ENCODE data around the gene DUS2. TPM values are rescaled to one million over a fixed set of nuclear protein-coding genes. Genes with fewer than 3 reads are reported as not detected.

Gene DUS2
- polyA plus RNA-seq, 1 experiment, result 14.1 TPM

DNA sequence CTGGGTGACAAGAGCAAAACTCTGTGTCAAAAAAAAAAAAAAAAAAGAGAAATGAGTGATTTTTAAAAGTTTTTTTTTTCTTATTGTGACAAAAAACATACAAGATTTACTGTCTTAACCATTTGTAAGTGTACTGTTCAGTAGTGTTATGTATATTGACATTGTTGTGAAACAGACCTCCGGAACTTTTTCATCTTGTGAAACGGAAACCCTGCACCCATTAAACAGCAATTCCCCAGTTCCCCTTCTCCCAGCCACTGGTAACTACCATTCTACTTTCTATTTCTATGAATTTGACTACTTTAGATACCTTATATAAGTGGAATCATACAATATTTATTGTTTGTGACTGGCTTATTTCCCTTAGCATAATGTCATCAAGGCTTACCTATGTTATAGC lies 18.7 kb downstream of the DUS2 start:
- ChIA-PET CTCF (interaction anchor here (0.7 to 1.7 kb wide), 7 partner anchors 19 to 520 kb away, joined by 3 to 16 read pairs (median 5); partner anchors contain the start of genes DDX28 and DUS2), POLR2A (no interaction called here)
- H3K27ac ChIP-seq (ENCODE audit: low read depth, low read length), result no peak overlapping the region
- DNase-seq (ENCODE audit: low read depth, low spot score), result no peak
- H3K4me3 ChIP-seq (ENCODE audit: low read depth, low read length), result no peak overlapping the region
- TF ChIP-seq, protein P1, sequence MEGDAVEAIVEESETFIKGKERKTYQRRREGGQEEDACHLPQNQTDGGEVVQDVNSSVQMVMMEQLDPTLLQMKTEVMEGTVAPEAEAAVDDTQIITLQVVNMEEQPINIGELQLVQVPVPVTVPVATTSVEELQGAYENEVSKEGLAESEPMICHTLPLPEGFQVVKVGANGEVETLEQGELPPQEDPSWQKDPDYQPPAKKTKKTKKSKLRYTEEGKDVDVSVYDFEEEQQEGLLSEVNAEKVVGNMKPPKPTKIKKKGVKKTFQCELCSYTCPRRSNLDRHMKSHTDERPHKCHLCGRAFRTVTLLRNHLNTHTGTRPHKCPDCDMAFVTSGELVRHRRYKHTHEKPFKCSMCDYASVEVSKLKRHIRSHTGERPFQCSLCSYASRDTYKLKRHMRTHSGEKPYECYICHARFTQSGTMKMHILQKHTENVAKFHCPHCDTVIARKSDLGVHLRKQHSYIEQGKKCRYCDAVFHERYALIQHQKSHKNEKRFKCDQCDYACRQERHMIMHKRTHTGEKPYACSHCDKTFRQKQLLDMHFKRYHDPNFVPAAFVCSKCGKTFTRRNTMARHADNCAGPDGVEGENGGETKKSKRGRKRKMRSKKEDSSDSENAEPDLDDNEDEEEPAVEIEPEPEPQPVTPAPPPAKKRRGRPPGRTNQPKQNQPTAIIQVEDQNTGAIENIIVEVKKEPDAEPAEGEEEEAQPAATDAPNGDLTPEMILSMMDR (IDR thresholded peaks at IDR 0.05; ENCODE audit: low read depth, low read length), result no peak
- no peaks in the 10 kb centered on the region for H3K27me3 ChIP-seq (ENCODE audit: control insufficient read depth, insufficient read depth, low read length)
- no peaks in the 10 kb centered on the region for H3K9me3 ChIP-seq (ENCODE audit: control insufficient read depth, insufficient read depth, low read length)

DNA sequence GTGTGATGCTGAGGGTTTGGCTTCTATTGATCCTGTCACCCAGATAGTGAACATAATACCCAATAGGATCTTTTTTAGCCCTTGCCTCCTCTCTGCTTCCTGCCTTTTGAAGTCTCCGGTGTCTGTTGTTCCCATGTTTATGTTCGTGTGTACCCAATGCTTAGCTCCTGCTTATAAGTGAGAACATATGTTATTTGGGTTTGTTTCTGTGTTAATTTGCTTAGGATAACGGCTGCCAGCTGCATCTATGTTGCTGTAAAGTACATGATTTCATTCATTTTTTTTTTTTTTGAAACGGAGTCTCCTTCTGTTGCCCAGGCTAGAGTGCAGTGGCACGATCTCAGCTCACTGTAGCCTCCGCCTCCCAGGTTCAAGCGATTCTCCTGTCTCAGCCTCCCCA lies 23.0 kb downstream of the DUS2 start:
- no peak for DNase-seq (ENCODE audit: low read depth, low spot score)
- H3K4me3 ChIP-seq (ENCODE audit: low read depth, low read length), result no peak overlapping the region
- TF ChIP-seq, protein P1 (IDR thresholded peaks at IDR 0.05; ENCODE audit: low read depth, low read length), result no peak
- CTCF ChIA-PET, result interaction anchor here (0.7 to 2.3 kb wide), 2 partner anchors 19 to 82 kb away, joined by 5 to 7 read pairs; no protein-coding TSS in a partner anchor
- no peaks in the 10 kb centered on the region for H3K9me3 ChIP-seq (ENCODE audit: control insufficient read depth, insufficient read depth, low read length)
- H3K27me3 ChIP-seq (ENCODE audit: control insufficient read depth, insufficient read depth, low read length), result no peaks in the 10 kb centered on the region
- H3K27ac ChIP-seq (ENCODE audit: low read depth, low read length), result no peak overlapping the region
- POLR2A ChIA-PET, result interaction anchor here (0.7 kb wide), 1 partner anchor 191 kb away, joined by 5 read pairs; no protein-coding TSS in a partner anchor

DNA sequence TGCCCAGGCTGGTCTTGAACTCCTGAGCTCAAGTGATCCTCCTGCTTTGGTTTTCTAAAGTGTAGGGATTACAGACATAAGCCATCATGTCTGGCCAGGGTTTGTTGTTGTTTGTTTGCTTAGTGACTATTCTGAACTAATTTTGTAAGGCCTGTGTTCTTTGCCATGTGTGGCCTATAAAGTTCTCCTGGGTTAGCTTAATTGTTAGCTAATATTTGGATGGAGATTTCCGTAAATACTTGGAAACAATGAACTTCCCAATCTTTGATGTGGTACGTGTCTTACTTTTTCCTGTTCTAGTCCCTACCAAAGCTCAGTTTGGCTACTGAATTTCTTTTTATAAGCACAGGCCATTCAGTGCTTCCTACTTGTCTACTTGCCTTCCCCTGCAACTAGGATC lies 24.9 kb downstream of the DUS2 start:
- POLR2A ChIA-PET, result interaction anchor here (1.1 kb wide), 1 partner anchor 24 kb away, joined by 3 read pairs; no protein-coding TSS in a partner anchor
- CTCF ChIA-PET, result interaction anchor here (0.8 kb wide), 1 partner anchor 54 kb away, joined by 3 read pairs; no protein-coding TSS in a partner anchor
- no peaks in the 10 kb centered on the region for H3K27me3 ChIP-seq (ENCODE audit: control insufficient read depth, insufficient read depth, low read length)
- TF ChIP-seq, protein P1 (IDR thresholded peaks at IDR 0.05; ENCODE audit: low read depth, low read length), result no peak
- H3K4me3 ChIP-seq (ENCODE audit: low read depth, low read length), result no peak overlapping the region
- DNase-seq (ENCODE audit: low read depth, low spot score), result no peak
- H3K27ac ChIP-seq (ENCODE audit: low read depth, low read length), result no peak overlapping the region
- H3K9me3 ChIP-seq (ENCODE audit: control insufficient read depth, insufficient read depth, low read length), result no peaks in the 10 kb centered on the region

DNA sequence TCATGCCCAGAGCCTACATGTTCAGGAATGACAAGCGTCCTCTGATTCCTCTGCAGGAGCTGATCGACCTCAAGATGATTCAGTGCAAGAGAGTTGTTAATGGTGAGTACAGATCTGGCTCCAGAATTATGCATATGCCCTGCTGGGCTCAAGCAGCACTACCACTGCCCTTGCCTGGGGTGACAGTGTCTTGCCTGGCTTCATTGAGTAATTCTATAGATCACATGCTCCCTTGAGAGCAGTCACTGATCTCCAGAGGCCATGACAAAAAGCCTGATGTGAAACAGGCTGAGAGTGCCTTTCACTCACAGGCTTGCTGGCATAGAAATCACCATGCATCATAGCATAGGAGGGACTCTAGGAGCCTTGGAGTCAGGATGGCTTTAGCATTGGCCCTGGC lies 26.4 kb downstream of the DUS2 start:
- DNase-seq (ENCODE audit: low read depth, low spot score), result no peak
- ChIA-PET POLR2A (no interaction called here), CTCF (interaction anchor here (1.3 kb wide), 1 partner anchor 9 kb away, joined by 6 read pairs; no protein-coding TSS in a partner anchor)
- H3K4me3 ChIP-seq (ENCODE audit: low read depth, low read length), result no peak overlapping the region
- H3K27ac ChIP-seq (ENCODE audit: low read depth, low read length), result no peak overlapping the region
- H3K27me3 ChIP-seq (ENCODE audit: control insufficient read depth, insufficient read depth, low read length), result no peaks in the 10 kb centered on the region
- TF ChIP-seq, protein P1 (IDR thresholded peaks at IDR 0.05; ENCODE audit: low read depth, low read length), result no peak
- no peaks in the 10 kb centered on the region for H3K9me3 ChIP-seq (ENCODE audit: control insufficient read depth, insufficient read depth, low read length)

DNA sequence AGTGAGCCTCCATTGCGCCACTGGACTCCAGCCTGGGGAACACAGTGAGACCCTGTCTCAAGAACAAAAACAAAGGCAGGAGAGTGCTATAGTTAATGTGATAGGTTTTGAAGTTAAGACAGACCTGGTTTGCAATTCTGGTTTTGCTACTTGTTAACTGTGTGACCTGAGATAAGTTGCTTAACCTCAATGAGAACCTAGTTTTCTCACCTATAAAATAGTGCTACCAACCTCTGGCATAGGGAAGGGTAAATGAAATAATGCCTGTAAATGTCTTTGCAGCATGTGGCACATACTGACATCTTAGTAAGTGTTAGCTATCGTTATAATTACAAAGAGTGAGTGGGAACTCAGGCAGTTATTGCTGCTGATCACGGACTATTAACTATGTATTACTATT lies 32.3 kb downstream of the DUS2 start:
- no peaks in the 10 kb centered on the region for H3K9me3 ChIP-seq (ENCODE audit: control insufficient read depth, insufficient read depth, low read length)
- H3K4me3 ChIP-seq (ENCODE audit: low read depth, low read length), result no peak overlapping the region
- no peak for DNase-seq (ENCODE audit: low read depth, low spot score)
- H3K27ac ChIP-seq (ENCODE audit: low read depth, low read length), result no peak overlapping the region
- POLR2A ChIA-PET, result no interaction called here
- CTCF ChIA-PET, result interaction anchor here (0.6 to 1.5 kb wide), 3 partner anchors 8 to 16 kb away, joined by 3 to 4 read pairs (median 3); no protein-coding TSS in a partner anchor
- no peaks in the 10 kb centered on the region for H3K27me3 ChIP-seq (ENCODE audit: control insufficient read depth, insufficient read depth, low read length)
- TF ChIP-seq, protein P1 (IDR thresholded peaks at IDR 0.05; ENCODE audit: low read depth, low read length), result no peak

Data from AG04450 (cell line).